CD1c-positive myeloid dendritic cell (primary cell): ENCODE data around the gene AKAP8L.
"Not testable (repeated sequence)": the region's sequence is repeated elsewhere in the genome, so short reads cannot be mapped to it uniquely, and the experiment has no call there.

Experiments
- DNase-seq: peaks from one replicate; pipeline ENCODE4 v3.0.0-alpha.2; 2016; ENCODE audit errors: extremely low spot score

The AKAP8L gene

DNA sequence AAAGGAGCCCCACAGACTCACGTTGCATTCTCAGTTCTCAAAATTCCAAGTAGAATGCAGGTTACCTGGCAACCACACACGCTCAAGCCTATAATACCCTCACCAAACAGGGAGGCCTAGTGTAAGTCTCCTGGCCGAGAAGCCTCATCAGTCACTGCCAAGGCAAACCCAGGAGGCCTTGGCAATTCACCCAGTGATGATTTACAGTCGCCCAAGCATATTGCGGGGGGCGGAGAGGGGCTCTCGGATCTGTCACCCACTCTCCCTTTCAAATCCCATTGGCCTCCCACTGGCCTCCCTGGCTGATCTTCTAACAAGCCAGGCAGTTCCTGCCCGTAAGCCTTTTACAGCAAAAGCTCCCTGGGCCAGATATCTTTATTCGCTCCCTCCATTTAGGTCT lies 1.1 kb downstream of the AKAP8L start:
- no peak for DNase-seq

DNA sequence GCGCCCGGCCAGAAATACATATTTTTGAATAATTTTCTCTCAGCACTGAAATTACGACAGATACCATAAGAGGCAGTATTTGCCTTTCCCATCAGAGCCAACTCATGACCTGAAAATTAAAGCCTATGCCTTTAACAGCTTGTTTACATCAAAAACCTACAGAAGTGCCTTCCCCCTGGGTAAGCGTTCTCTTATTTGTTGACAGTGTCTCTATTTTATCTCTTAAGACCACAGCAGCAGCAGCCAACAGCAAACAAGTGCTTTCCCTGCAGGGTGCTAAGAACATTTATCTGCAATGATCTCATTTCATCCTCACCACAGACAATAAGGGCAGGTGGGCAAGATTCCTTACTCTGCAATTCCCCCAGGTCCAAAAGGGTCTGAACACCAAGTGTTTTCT lies 6.0 kb downstream of the AKAP8L start:
- no peak for DNase-seq

DNA sequence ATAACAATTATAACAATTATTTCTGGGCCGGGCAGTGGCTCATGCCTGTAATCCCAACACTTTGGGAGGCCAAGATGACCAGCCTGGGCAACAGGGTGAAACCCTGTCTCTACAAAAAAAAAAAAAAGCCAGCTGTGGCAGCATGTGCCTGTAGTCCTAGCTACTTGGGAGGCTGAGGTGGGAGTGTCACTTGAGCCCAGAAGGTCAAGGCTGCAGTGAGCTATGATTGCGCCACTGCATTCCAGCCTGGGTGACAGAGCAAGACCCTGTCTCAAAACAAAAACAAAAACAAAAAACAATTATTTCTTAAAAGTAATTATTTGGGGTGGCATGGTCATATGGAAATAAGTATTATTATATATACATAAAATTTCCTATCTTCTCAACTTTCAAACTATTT lies 7.4 kb downstream of the AKAP8L start:
- DNase-seq = not testable (repeated sequence)

DNA sequence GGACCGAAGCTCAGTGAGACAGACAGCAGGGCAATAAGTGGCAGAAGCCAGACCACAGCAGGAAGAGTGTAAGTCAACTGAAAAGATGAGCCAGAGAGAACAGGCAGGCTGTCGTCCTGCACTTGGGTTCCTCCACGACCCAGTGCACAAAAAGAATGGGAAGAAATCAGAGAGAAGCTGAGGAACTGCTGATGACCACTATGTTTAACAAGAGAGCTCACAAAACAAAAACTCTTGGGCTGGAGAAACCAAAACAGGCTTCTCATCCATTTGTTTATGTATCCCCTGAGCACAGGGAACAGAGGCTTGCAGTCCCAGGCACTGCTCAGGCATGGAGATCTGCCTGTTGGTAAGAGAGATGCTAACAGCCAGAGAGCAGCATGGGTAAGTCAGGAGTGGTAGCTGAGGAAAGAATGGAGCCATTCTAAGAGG lies 14.0 kb downstream of the AKAP8L start:
- no peak for DNase-seq

DNA sequence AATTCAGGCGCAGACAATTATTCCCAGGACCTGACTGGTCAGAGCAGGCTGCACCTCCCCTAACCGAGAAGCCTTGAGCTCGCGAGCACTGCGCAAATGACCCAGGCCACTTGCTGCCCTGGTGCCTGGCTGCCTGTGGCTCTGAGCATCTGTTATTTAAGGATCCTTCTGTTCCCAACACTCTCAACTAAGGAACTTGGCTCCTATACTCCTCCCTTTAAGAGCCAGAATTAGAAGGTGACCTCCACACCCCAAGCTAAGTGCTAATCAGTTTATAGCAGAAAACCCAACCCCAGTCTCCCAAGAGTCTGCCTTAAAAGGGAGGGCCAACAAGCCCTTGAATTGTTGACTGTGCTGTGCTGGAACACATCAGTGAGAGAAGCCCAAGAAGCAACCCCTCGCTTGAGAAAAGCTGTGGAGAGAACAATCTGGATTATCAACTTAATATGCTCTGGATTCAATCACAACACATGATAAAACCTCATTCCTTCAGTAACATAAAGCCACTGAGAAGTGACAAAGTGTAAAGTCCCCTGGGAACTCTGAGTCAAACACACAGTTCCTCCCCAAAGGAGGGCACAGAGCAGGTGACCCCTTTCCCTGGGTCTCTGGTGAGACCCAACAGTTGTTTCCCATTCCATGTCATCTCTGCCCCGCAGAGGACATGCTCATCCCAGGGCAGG lies 14.6 kb downstream of the AKAP8L start:
- DNase-seq = no peak

DNA sequence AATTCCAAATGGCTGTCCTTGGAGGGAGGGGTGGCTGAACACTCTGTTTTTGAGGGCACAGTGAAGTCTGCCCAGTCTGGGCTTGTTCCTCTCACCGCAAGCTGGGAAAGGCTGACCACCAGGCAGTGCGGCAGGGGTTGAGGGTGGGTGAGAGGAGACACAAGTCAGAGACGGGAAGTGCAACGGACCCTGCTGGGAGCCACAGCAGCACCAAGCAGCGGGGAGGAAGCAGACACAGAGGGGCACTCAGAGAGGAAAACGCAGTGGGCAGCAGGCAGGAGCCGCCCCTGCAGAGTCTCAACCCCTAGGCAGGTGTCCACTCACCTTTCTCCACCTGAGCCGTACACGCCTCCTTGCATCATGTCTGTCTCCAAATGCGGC lies 15.6 kb downstream of the AKAP8L start:
- no peak for DNase-seq

DNA sequence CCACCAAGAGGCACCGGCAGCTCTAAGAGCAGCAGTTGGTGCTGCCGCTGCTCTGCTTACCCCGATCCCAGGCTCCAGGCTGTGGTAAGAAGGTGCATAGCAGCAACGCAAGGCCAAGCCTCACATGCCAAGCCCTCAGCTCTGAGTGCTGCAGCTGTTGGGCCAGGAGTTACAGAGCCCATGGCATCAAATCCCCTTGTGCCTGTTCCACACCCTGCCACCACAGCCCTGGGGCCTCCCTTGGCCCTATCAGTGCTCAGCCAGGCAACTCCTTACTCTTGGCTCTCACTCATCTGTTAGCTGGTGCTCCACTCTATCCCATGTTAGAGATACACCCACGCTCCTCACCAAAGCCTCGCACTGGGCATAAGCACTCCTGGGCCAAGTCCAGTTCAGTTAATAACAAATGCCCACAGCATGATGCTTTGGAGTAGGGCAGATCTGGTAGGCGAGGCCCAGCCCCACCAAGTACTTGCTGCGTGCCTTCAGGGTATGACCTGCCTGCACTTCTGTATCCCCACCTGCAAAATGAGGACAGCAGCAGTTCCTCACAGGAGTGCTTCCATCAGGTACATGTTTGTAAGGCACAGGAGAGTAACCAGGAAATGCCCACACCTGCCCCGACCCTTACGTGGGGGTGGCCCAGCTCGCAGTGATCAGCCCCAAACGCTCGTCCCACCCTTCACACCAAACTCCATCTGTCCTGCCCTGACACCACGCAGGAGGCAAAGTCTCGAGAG lies 16.2 kb downstream of the AKAP8L start:
- no peak for DNase-seq

DNA sequence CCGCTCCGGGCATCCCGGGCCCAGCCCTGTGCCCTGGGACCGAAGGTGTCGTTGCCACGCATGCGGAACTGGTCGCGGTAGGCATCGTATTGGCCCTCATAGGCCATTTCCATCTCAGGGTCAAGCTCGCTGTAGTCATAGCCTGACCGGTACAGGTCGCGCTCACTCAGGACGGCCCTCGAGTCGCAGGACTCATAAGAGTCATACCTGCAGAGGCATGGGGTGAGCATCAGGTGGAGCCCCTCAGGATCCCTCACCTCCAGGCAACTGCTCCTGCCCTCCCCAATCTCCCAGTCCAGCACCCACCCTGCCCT lies 17.4 kb downstream of the AKAP8L start:
- no peak for DNase-seq

DNA sequence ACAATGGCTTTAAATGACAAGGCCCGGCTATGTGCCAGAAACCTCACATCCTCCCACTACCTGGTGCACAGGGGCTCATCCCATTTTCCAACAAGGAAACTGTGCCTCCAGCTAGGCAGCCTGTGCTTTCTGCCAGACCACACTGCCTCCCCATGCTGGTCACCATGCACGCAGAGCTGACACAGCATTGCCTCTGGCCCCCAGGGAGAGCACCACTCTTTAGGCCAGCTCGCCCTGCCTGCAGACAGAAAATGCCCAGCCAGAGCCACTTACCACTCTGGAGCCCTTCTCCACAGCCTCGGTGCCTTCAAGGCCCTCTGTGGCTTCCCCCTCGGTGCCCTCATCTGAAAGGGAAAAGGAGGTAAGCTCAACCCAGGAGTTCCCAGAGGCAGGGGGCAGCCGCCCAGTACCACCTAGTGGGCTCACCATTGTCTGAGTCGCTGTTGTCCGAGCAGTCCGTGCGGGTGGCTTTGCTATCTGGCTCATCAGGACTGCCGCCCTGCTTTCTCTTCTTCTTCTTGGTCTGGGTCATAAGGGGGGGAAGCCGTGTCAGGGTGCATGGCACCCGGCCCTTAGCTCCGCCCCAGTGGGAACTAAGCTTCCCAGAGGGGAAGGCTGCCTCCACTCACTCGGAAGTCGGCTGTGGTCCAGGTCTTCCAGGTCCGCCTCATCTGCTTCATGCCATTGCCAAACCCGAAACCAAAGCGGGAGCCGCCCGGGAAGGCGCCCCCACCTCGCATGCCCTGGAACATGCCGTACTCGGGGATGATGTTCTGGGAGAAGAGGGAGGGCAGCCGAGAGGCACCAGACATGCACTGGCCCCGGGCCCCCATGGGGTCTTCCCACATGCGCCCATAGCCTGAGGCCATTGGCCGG lies 18.0 kb downstream of the AKAP8L start:
- no peak for DNase-seq

DNA sequence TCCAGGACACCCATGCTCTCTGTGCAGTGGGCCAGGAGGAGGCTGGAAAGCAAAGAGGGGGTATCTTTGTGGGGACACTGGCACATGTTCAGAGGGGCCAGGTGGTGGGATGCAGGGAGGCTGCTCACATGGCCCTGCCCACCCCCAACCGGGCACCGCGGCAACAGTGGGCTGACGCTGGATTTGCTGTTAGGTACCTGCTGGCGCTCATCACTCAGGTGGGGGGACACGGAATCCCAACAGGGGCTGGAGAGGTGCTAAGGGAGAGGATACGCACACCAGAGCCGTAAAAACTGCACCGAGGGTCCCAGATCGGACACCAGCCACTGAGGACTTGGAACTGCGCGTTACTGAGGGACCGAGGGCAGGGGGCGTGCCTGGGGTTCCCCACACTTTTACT lies 19.2 kb downstream of the AKAP8L start:
- DNase-seq = no peak

DNA sequence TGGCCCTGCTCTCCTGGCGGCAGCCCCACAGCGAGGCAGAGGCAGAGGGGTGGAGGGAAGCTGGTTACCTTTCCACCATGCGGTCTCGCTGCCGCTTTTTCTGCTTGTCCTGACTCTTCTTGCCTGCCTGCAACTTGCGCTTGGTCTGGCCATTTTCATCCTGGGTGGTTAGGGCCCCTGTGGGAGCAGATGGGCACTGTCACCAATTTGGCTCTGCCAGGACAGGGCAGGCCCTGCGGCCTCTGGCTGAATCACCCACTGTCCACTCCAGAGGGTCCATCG lies 19.6 kb downstream of the AKAP8L start:
- no peak for DNase-seq

DNA sequence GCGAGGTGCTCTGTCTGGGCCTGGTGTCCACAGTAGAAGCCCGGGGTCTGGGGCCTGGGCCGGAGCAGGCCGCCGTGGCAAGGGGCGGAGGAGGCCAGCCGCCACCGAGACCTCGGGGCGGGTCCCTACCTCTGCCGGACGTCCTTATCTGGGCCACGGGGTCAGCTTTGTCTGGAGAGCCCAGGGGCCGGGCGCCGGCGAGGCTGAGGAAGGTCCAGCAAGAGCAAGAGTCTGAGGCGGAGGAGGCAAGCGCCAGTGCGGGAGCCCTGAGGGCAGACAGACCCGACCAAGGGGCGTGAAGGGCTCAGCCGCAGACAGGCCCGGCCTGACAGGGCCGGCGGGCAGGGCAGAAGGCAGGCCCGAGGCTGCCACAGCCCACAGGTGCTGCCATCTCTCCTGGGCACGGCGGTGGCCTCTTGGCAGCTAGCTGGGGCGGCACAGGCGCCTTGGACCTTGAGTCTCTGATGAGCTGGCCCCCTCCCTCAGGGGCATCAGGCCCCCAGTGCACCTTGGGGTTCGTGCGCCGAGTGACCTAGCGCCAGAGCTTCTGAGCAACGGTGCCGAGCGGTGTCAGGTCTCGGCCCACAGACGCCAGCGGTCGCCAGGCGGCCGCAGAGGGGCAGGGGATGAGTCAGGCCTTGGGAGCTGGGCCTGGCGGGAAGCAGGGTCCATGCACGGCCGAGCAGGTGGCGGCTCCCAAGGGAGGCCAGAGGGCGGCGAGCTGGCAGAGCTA lies 20.1 kb downstream of the AKAP8L start:
- DNase-seq = no peak

DNA sequence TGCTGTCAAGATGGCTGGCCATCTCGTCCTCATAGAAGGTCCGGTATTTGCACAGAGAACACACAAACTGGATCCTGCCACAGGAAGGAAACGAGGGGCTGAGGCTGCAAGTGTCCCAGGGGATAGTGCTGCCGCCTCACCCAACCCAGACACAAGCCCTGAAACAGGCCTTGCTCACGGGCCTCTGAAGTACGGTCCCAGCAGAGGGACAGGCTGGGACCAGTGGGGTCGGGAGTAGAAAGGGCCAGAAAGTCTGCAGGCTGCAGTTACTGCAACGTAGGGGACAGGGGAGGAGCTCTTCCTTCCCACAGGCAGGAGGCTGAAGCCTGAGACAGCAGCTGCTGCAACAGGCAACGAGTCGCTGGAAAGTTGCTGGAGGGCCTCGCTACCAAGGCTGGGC lies 21.0 kb downstream of the AKAP8L start:
- DNase-seq = no peak

DNA sequence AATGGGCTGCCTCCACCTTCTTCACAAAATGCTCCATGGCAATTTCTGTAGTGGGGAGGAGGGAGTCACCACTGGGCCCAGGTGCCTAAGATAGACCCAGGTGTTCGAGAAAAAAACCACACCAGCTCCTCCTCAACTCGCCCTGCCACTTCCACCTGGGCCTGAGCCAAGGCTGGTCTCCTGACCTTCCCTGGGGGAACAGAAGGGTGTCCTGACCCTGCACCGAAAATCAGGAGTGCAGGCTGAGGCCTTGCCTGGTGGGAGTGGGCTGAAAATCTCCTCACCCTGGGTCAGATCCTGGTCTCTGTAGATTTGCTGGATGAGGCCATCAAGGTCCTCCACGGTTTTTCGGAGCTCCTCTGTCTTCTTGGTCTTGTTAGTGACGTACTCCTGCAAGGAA lies 21.6 kb downstream of the AKAP8L start:
- no peak for DNase-seq

DNA sequence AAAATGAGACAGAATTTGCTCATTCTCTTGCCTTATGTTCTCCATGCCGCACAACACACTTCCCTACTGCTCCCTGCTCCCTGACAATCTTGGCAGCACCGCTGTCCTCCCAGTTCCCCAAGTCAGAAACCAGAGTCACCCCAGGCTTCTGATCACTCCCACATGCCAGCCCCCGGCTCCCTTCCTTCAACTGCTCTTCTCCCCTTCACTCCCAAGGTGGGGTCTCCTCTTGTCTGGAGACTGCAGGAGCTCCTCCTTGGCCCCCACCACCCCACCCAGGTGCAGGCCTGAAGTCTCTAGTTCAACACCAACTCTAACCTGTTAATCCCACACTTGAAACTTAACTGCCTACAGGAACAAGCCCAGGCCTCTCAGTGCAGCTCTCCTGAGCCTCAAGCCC lies 22.4 kb downstream of the AKAP8L start:
- DNase-seq = no peak

DNA sequence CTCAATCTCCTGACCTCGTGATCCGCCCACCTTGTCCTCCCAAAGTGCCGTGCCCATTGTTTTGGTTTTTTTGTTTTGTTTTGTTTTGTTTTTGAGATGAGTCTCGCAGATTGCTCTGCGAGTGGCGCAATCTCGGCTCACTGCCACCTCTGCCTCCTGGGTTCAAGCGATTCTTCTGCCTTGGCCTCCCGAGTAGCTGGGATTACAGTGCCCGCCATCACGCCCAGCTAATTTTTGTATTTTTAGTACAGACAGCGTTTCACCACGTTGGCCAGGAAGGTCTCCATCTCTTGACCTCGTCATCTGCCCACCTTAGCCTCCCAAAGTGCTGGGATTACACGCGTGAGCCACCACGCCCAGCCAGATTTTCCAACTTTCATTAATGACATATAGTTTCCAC lies 23.5 kb downstream of the AKAP8L start:
- not testable (repeated sequence) for DNase-seq

DNA sequence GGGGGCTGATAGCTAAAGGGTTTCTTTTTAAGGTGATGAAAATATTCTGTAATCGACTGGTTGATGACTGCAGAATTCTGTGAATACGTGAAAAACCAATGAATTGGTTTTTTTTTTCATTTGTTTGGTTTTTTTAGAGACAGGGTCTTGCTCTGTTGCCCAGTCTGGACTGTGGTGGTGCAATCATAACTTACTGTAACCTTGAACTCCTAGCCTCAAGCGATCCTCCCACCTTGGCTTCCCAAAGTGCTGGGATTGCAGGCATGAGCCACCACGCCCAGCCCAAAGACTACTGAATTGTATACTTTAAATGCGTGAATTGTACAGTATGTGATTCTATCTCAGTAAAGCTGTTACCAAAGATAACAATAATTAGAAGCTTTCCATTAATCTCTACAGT lies 24.4 kb downstream of the AKAP8L start:
- DNase-seq = no peak

DNA sequence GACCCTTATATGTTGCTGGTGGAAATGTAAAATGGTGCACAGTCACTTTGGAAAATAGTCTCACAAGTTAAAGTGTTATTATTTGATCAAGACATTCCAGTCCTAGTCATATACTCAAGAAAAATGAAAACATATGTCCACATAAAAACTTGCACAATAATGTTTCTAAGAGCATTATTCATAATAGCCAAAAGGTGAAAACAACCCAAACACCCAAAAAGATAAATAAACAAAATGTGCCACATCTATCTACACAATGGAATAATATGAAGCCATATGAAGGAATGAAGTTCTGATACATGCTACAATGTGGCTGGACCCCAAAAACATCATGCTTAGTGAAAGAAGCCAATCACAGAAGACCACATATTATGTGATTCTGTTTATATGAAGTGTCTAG lies 24.8 kb downstream of the AKAP8L start:
- DNase-seq = no peak

DNA sequence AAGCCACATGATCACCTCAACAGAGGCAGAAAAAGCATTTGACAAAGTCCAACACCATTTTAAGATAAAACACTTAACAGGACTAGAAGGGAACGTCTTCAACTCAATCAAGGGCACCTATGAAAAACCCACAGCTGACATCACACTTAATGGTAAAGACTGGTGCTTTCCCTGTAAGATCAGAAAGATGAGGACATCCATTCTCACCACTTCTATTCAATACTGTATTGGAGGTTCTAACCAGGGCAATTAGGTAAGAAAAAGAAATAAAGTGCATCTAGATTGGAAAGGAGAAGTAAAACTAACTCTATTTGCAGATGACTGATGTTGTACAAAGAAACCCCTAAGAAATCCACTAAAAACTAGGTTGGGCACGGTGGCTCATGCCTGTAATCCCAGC lies 28.0 kb downstream of the AKAP8L start:
- no peak for DNase-seq

DNA sequence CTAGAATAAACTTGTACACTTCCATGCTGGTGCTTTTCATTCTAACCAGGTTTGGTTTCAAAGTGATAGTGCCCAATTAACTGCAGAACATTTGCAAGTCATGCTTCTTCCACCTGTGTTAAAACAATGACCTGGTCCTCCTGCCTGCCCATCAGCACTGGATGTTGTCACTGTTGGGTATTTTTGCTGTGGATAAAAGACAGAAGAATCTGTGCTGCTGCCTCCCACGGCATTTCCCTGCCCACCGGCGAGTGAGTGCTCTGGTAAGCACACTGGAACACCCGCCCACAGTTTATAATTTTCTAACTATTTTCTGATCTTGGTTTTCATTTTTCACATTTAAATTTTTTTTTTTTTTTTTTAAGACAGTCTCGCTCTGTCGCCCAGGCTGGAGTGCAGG lies 36.9 kb downstream of the AKAP8L start:
- no peak for DNase-seq

DNA sequence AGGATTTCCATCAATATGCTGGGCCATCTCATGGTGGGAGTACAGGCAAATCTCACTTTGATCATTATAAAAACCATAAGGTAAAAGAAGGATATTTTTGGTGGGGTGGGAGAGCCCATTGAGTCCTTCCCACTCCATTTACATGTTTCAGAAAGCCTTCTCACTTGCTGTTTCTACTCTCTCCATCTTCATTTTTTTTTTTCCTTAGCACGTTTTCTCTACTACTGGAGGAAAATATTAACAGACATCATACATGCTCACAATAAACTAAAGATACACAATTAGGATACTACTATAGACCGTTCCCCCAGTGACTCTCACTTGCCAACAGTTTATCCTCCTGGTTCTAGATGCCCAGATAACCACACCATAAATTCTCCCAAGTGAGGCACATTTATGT lies 37.4 kb downstream of the AKAP8L start:
- DNase-seq = no peak

DNA sequence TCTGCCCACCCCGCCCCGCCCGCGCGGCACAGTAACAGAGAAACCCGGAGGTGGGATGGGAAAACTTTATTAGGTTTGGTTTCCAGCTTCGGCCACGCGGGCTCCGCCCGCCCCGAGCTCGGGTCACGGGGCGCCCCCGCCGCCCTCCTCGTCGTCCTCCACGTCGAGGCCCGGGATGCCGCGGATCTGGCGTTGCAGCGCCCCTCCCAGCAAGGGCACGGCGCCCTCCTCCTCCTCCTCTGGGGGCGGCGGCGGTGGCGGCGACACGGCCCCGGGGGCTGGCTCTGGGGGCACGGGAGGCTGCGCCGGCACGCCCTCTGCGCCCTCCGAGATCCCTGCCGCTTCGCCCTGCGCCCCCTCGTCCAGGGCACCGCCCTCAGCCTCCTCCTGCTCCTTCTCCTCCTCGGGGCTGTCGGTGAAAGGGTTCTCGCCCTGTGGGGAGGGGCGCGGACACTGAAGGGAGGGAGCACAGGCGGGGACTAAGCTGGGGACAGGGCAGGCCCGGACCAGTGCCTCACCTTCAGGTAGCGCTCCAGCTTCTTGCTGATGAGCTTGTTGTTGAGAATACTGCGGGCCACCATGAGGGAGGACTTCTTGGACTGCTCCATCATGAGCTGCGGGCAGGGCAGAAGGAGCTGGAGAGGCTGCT lies 38.7 kb downstream of the AKAP8L start:
- no peak for DNase-seq
